DOHH2 (cell line): ENCODE results near the gene HSPB9.

Experiments
- H3F3A ChIP-seq: fragments of 200-600 bp; sonication (generic), shearing (Covaris generic); 2 replicates; pipeline ENCODE4 v1.6.0; 2016; ENCODE audit warnings: antibody characterized with exemption, mild to moderate bottlenecking; ENCODE audit not compliant: control insufficient read depth, insufficient read depth
- H3K27ac ChIP-seq: fragments of 200-600 bp; sonication (generic); 2 replicates; pipeline ENCODE4 v1.5.1; 2014; ENCODE audit warnings: low read depth, mild to moderate bottlenecking, low read length, moderate library complexity
- H3K27me3 ChIP-seq: fragments of 200-600 bp; sonication (generic); 2 replicates; pipeline ENCODE4 v1.6.1; 2014; ENCODE audit warnings: mild to moderate bottlenecking, low read length, mixed read lengths; ENCODE audit not compliant: control insufficient read depth
- H3K36me3 ChIP-seq: fragments of 200-600 bp; sonication (generic); 2 replicates; pipeline ENCODE4 v1.6.1; 2014; ENCODE audit warnings: mild to moderate bottlenecking, low read length, moderate library complexity, mixed read lengths; ENCODE audit not compliant: control insufficient read depth
- H3K4me1 ChIP-seq: fragments of 200-600 bp; sonication (generic); 2 replicates; pipeline ENCODE4 v1.6.1; 2014; ENCODE audit warnings: mild to moderate bottlenecking, low read length, mixed read lengths; ENCODE audit not compliant: control insufficient read depth
- H3K4me2 ChIP-seq: fragments of 200-600 bp; sonication (generic); 2 replicates; pipeline ENCODE4 v1.6.0; 2014; ENCODE audit warnings: mild to moderate bottlenecking, low read length, moderate library complexity
- H3K4me3 ChIP-seq: fragments of 200-600 bp; sonication (generic); 2 replicates; pipeline ENCODE4 v1.5.1; 2014; ENCODE audit warnings: mild to moderate bottlenecking, low read length, mixed read lengths
- H3K79me2 ChIP-seq: fragments of 200-600 bp; sonication (generic); 2 replicates; pipeline ENCODE4 v1.6.1; 2014; ENCODE audit warnings: mild to moderate bottlenecking, low read length, mixed read lengths; ENCODE audit not compliant: control insufficient read depth
- H3K9me2 ChIP-seq: fragments of 200-600 bp; sonication (generic); replicated peaks from 2 replicates; pipeline ENCODE4 v1.6.1; 2014; ENCODE audit warnings: mild to moderate bottlenecking, low read length, mixed read lengths; ENCODE audit not compliant: control insufficient read depth
- H3K9me3 ChIP-seq: fragments of 200-600 bp; sonication (generic); 2 replicates; pipeline ENCODE4 v1.6.1; 2014; ENCODE audit warnings: antibody characterized with exemption, low read length, mixed read lengths; ENCODE audit not compliant: control insufficient read depth, insufficient read depth
- H4K20me1 ChIP-seq: fragments of 200-600 bp; sonication (generic); 2 replicates; pipeline ENCODE4 v1.6.0; 2014; ENCODE audit warnings: low read depth, mild to moderate bottlenecking, antibody characterized with exemption, low read length, moderate library complexity; ENCODE audit not compliant: control insufficient read depth, insufficient read depth
- EZH2phosphoT487 ChIP-seq: fragments of 200-600 bp; sonication (generic); IDR thresholded peaks from 2 replicates; pipeline ENCODE4 v1.6.1; 2017; ENCODE audit warnings: borderline replicate concordance, mild to moderate bottlenecking, antibody characterized with exemption, low read length, moderate library complexity, mixed read lengths
- TF ChIP-seq, protein P1 (sequence below): fragments of 200-600 bp; sonication (generic); IDR thresholded peaks from one replicate; pipeline ENCODE4 v1.5.1; 2014; ENCODE audit warnings: antibody characterized with exemption, mild to moderate bottlenecking, low read depth, low read length; ENCODE audit not compliant: poor library complexity, severe bottlenecking

The HSPB9 gene

DNA sequence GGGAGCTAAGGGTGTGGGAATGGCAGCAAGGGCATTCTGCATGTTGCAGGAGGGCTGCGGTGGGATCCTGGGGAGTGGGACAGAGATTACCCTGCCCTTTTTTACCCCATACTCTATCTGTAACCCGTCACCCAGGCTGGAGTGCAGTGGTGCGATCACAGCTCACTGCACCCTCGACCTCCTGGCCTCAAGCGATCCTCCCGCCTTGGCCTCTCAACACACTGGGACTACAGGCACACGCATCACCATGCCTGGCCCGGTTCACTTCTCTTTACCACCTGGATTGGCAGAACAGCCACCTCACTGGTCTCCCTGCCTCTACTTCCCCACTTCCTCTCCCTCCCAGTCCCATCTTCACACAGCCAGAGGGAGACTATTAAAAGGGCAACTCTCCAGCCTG is 33.9 kb upstream of the HSPB9 start:
- Histone ChIP-seq H4K20me1 (no peaks in the 10 kb centered on the region), H3K79me2 (no peaks in the 10 kb centered on the region), H3K27me3 (peaks cover 11% of the 10 kb centered on the region; the same call in 1 of the 2 replicates), H3K4me3 (no peak overlapping the region), H3K9me2 (no peaks in the 10 kb centered on the region), H3K27ac (no peak overlapping the region), H3K9me3 (no peaks in the 10 kb centered on the region), H3F3A (peaks cover 3% of the 10 kb centered on the region; the same call in 1 of the 2 replicates), H3K4me2 (no peak overlapping the region), H3K36me3 (no peaks in the 10 kb centered on the region), H3K4me1 (no peaks in the 10 kb centered on the region)
- TF ChIP-seq EZH2phosphoT487, result no peak
- TF ChIP-seq, protein P1, sequence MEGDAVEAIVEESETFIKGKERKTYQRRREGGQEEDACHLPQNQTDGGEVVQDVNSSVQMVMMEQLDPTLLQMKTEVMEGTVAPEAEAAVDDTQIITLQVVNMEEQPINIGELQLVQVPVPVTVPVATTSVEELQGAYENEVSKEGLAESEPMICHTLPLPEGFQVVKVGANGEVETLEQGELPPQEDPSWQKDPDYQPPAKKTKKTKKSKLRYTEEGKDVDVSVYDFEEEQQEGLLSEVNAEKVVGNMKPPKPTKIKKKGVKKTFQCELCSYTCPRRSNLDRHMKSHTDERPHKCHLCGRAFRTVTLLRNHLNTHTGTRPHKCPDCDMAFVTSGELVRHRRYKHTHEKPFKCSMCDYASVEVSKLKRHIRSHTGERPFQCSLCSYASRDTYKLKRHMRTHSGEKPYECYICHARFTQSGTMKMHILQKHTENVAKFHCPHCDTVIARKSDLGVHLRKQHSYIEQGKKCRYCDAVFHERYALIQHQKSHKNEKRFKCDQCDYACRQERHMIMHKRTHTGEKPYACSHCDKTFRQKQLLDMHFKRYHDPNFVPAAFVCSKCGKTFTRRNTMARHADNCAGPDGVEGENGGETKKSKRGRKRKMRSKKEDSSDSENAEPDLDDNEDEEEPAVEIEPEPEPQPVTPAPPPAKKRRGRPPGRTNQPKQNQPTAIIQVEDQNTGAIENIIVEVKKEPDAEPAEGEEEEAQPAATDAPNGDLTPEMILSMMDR, result no peak

DNA sequence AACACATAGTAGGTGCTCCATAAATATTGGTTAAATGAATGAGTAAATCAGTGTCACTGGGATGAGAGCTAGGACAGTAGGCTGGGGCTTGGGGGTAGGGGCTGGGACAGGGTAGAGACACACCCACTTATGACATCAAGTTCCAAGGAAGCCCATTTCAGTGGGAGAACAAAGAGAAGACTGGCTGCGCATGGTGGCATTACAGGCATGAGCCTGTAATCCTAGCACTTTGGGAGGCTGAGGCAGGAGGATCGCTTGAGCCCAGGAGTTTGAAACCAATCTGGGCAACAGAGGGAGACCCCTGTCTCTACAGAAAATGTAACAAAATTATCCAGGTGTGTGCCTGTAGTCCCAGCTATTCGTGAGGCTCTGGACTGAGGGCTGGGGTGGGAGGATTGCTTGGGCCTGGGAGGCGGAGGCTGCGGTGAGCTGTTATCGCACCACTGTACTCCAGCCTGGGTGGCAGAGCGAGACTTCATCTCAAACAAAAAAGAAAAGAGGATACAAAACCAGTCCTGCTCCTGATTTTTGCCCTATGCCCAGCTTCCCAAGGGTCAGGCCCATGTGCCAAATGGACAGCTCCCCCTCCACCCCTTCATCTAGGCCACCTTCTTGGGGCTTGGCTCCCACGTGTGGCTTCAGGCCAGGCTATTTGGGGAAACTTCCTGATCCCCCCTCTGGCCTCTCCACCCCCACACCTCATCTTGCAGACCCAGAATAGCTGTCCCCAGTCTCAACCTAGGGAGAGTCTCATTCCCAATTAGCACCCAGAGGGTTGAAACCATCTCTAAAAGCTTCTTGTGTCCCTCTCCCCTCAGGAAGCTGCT is 31.4 kb upstream of the HSPB9 start:
- H3K9me3 ChIP-seq, result no peaks in the 10 kb centered on the region
- no peaks in the 10 kb centered on the region for H3K36me3 ChIP-seq
- TF ChIP-seq, protein P1, result no peak
- no peak for TF ChIP-seq EZH2phosphoT487
- H3K27ac ChIP-seq, result no peak overlapping the region
- peaks cover 3% of the 10 kb centered on the region; the same call in 1 of the 2 replicates for H3F3A ChIP-seq
- H3K27me3 ChIP-seq, result peaks cover 16% of the 10 kb centered on the region
- no peaks in the 10 kb centered on the region for H4K20me1 ChIP-seq
- H3K4me1 ChIP-seq, result no peaks in the 10 kb centered on the region
- no peak overlapping the region for H3K4me3 ChIP-seq
- H3K9me2 ChIP-seq, result no peaks in the 10 kb centered on the region
- no peaks in the 10 kb centered on the region for H3K79me2 ChIP-seq
- H3K4me2 ChIP-seq, result no peak overlapping the region

DNA sequence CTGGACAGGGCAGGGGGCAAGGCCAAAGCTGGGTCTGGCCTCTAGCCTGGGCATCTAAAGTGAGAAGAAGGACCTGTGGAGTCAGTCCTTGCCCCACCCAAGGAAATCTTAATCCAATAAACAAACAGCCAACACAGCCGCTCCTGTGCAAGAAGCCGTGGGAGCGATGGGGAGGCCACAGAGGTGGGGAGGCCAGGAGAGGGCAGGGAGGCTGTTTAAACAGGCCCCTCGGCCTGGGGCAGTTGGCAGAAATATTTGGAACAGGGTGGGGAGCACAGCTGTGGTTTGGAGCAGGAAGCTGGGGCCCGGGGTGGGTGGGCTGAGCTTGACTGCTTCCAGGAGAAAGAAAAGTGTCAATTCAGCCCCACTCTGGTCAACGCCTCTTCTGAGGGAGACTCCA is 29.7 kb upstream of the HSPB9 start:
- H3K79me2 ChIP-seq, result no peaks in the 10 kb centered on the region
- no peaks in the 10 kb centered on the region for H3K9me3 ChIP-seq
- no peaks in the 10 kb centered on the region for H4K20me1 ChIP-seq
- H3K4me3 ChIP-seq, result no peak overlapping the region
- no peaks in the 10 kb centered on the region for H3K9me2 ChIP-seq
- peaks cover 32% of the 10 kb centered on the region for H3K27me3 ChIP-seq
- no peaks in the 10 kb centered on the region for H3K36me3 ChIP-seq
- peaks cover 3% of the 10 kb centered on the region; the same call in 1 of the 2 replicates for H3F3A ChIP-seq
- peaks cover 3% of the 10 kb centered on the region; the same call in 1 of the 2 replicates for H3K4me1 ChIP-seq
- H3K27ac ChIP-seq, result no peak overlapping the region
- no peak overlapping the region for H3K4me2 ChIP-seq
- TF ChIP-seq, protein P1, result no peak
- no peak for TF ChIP-seq EZH2phosphoT487
